GM12892 (cell line): ENCODE data around the gene SAMMSON.

Source experiments
- POLR2A ChIP-seq: IDR thresholded peaks from 2 replicates; pipeline ENCODE4 v1.6.1; 2011; ENCODE audit warnings: low read depth, low read length, control low read depth
- POLR2AphosphoS5 ChIP-seq: IDR thresholded peaks from 2 replicates; pipeline ENCODE4 v1.6.1; 2011; ENCODE audit warnings: low read depth, low read length, control low read depth
- TAF1 ChIP-seq: IDR thresholded peaks from 2 replicates; pipeline ENCODE4 v1.6.1; 2011; ENCODE audit warnings: low read depth, mild to moderate bottlenecking, control low read depth, low read length, borderline replicate concordance

GRCh38 chr3:70006089-70006488, 6.6 kb downstream of the SAMMSON start:
- TF ChIP-seq POLR2A (no peak), TAF1 (no peak), POLR2AphosphoS5 (no peak)
